Panc1 (cell line): Measurements from ENCODE around the gene DALRD3. TPM values are rescaled to one million over a fixed set of nuclear protein-coding genes. Genes with fewer than 3 reads are reported as not detected.

Experiments
- ATAC-seq: fragments of 200-7000 bp; cut with Tn5 transposase; 2 replicates; pipeline ENCODE4 v1.9.1; 2020; ENCODE audit warnings: mild to moderate bottlenecking, moderate library complexity
- BruUV-seq: library from RNA; stranded (reverse); fragments of 400-500 nt; replicated peaks from 2 replicates; lab custom pipeline; 2021; lab: Mats Ljungman, UMichigan
- CTCF ChIA-PET: fragments of 300-600 bp; sonication (Branson Sonifier 250); formaldehyde crosslinking; loops from one replicate; lab custom pipeline; 2022; ENCODE audit warnings: antibody characterized with exemption; lab: Charles Lee
- POLR2A ChIA-PET: fragments of 300-600 bp; sonication (Branson Sonifier 250); formaldehyde crosslinking; loops from one replicate; lab custom pipeline; 2022; ENCODE audit warnings: antibody characterized with exemption; lab: Charles Lee
- DNase-seq: peaks from one replicate; pipeline ENCODE4 v3.0.0-alpha.2; 2010; ENCODE audit warnings: low read depth, low spot score
- H3K27ac ChIP-seq: 2 replicates; pipeline ENCODE4 v1.5.1; 2011; ENCODE audit warnings: mild to moderate bottlenecking, low read length, inconsistent platforms
- H3K27me3 ChIP-seq: fragments of 200-500 bp; sonication (Bioruptor generic); 2 replicates; pipeline ENCODE4 v1.6.0; 2014; ENCODE audit warnings: low read length, inconsistent platforms; ENCODE audit not compliant: control insufficient read depth, insufficient read depth
- H3K36me3 ChIP-seq: fragments of 200-500 bp; sonication (Bioruptor generic); 2 replicates; pipeline ENCODE4 v1.5.1; 2014; ENCODE audit warnings: inconsistent platforms, mild to moderate bottlenecking, low read length, moderate library complexity; ENCODE audit not compliant: control insufficient read depth, insufficient read depth
- H3K4me1 ChIP-seq: 2 replicates; pipeline ENCODE4 v1.5.1; 2011; ENCODE audit warnings: inconsistent platforms, mild to moderate bottlenecking, low read length, moderate library complexity; ENCODE audit not compliant: control insufficient read depth, insufficient read depth
- H3K4me3 ChIP-seq, 2 experiments: 2 replicates each; pipeline ENCODE4 v1.5.1; 2011 to 2012; ENCODE audit warnings: low read depth in 2 of 2, low read length in 2 of 2, mild to moderate bottlenecking in 2 of 2, inconsistent platforms in 1 of 2, moderate library complexity in 1 of 2
- H3K9me3 ChIP-seq: fragments of 200-500 bp; sonication (Bioruptor generic); 2 replicates; pipeline ENCODE4 v1.5.1; 2014; ENCODE audit warnings: low read depth, mild to moderate bottlenecking, inconsistent platforms, low read length, moderate library complexity; ENCODE audit not compliant: control insufficient read depth, insufficient read depth
- POLR2AphosphoS5 ChIP-seq: IDR thresholded peaks from 2 replicates; pipeline ENCODE4 v1.6.1; 2012; ENCODE audit warnings: mild to moderate bottlenecking, low read depth, low read length, moderate library complexity
- SIN3A ChIP-seq: IDR thresholded peaks from 2 replicates; pipeline ENCODE4 v1.6.1; 2012; ENCODE audit warnings: low read depth, mild to moderate bottlenecking, low read length, moderate library complexity, borderline replicate concordance; ENCODE audit not compliant: insufficient read depth
- TCF7L2 ChIP-seq: IDR thresholded peaks from 2 replicates; pipeline ENCODE4 v1.6.1; 2011; ENCODE audit warnings: mild to moderate bottlenecking, low read depth, low read length, inconsistent platforms
- in situ Hi-C: cut with HindIII; loops from 2 replicates; pipeline ENCODE4 v1.10.0; 2016; ENCODE audit warnings: low sequenced_read_pairs, low pct_unique_long_range_greater_than_20kb
- intact Hi-C: fragments of 100-400 bp; cut with micrococcal nuclease; formaldehyde crosslinking; loops from one replicate; pipeline ENCODE4 v1.10.0; 2022; ENCODE audit not compliant: unreplicated experiment
- total RNA-seq: library from RNA; stranded (reverse); gene quantifications from one replicate; pipeline ENCODE4 v1.2.1, GENCODE V29; 2021; ENCODE audit not compliant: unreplicated experiment
- TF ChIP-seq, protein P1 (sequence below): fragments of 450-650 bp; IDR thresholded peaks from 2 replicates; pipeline ENCODE4 v1.5.1; 2017; ENCODE audit warnings: mild to moderate bottlenecking
- TF ChIP-seq, protein P2 (sequence below), 2 experiments: IDR thresholded peaks; 2 replicates each; pipeline ENCODE4 v1.6.1; 2011 to 2012; ENCODE audit warnings: low read depth in 2 of 2, control low read depth in 1 of 2, low read length in 1 of 2, mild to moderate bottlenecking in 1 of 2, moderate library complexity in 1 of 2; ENCODE audit not compliant: insufficient read depth in 1 of 2

Gene DALRD3
- total RNA-seq, 1 experiment from 2014 or later, result 22.5 TPM

DNA sequence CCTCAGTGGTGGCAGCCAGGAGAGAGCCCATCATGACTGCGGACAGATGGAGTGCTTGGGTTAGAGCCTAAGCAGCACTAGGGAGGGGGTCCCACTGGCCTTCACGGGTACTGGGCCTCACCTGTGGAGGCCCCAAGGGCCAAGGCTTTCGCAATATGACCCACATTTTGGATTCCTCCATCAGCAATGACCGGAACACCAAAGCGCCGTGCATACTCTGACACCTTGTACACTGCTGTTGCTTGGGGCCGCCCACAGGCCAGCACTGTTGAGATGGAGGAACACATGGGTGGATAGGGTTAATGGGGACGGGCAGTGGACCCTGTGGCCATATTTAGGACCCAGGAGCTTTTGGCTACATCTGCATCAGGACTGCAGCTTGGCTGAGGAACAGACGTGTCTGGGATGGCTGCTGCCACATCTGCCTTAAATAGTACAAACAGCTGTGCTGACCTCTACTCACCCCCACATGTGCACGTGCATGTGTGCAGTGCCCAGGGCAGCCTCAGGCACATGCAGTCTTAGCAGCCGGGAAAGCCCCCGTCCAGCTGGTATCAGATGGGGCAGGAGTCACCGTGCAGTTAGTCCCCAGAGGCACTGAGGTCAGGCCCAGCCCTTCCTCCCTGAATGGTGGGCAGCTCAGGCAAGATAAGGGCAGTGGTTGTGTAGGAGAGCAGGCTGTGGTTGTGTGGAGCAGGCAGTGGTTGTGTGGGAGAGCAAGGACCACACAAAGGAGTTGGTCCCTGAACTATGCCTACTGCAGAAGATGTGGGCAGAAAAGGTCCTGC is 6.8 kb upstream of the DALRD3 start:
- H3K27me3 ChIP-seq, result no peaks in the 10 kb centered on the region
- ATAC-seq (no peak), DNase-seq (no peak)
- no peaks in the 10 kb centered on the region for H3K9me3 ChIP-seq
- H3K36me3 ChIP-seq, result peaks cover 12% of the 10 kb centered on the region
- CTCF ChIA-PET, result no interaction called here
- intact Hi-C loops, result no loop called here
- POLR2A ChIA-PET, result interaction anchor here (0.5 kb wide), 1 partner anchor 11 kb away, joined by 7 read pairs; no protein-coding TSS in a partner anchor
- TF ChIP-seq TCF7L2, result no peak
- TF ChIP-seq SIN3A, result no peak
- TF ChIP-seq, protein P1, sequence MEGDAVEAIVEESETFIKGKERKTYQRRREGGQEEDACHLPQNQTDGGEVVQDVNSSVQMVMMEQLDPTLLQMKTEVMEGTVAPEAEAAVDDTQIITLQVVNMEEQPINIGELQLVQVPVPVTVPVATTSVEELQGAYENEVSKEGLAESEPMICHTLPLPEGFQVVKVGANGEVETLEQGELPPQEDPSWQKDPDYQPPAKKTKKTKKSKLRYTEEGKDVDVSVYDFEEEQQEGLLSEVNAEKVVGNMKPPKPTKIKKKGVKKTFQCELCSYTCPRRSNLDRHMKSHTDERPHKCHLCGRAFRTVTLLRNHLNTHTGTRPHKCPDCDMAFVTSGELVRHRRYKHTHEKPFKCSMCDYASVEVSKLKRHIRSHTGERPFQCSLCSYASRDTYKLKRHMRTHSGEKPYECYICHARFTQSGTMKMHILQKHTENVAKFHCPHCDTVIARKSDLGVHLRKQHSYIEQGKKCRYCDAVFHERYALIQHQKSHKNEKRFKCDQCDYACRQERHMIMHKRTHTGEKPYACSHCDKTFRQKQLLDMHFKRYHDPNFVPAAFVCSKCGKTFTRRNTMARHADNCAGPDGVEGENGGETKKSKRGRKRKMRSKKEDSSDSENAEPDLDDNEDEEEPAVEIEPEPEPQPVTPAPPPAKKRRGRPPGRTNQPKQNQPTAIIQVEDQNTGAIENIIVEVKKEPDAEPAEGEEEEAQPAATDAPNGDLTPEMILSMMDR, result no peak
- TF ChIP-seq, protein P2, sequence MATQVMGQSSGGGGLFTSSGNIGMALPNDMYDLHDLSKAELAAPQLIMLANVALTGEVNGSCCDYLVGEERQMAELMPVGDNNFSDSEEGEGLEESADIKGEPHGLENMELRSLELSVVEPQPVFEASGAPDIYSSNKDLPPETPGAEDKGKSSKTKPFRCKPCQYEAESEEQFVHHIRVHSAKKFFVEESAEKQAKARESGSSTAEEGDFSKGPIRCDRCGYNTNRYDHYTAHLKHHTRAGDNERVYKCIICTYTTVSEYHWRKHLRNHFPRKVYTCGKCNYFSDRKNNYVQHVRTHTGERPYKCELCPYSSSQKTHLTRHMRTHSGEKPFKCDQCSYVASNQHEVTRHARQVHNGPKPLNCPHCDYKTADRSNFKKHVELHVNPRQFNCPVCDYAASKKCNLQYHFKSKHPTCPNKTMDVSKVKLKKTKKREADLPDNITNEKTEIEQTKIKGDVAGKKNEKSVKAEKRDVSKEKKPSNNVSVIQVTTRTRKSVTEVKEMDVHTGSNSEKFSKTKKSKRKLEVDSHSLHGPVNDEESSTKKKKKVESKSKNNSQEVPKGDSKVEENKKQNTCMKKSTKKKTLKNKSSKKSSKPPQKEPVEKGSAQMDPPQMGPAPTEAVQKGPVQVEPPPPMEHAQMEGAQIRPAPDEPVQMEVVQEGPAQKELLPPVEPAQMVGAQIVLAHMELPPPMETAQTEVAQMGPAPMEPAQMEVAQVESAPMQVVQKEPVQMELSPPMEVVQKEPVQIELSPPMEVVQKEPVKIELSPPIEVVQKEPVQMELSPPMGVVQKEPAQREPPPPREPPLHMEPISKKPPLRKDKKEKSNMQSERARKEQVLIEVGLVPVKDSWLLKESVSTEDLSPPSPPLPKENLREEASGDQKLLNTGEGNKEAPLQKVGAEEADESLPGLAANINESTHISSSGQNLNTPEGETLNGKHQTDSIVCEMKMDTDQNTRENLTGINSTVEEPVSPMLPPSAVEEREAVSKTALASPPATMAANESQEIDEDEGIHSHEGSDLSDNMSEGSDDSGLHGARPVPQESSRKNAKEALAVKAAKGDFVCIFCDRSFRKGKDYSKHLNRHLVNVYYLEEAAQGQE (IDR thresholded peaks at IDR 0.05; ENCODE audit: insufficient read depth in 1 of 2, low read depth in 2 of 2, low read length in 1 of 2), result no peak
- no peak; the same call in 1 of the 2 replicates for TF ChIP-seq POLR2AphosphoS5
- H3K4me3 ChIP-seq, result no peak overlapping the region
- no TSS peak for BruUV-seq
- H3K4me1 ChIP-seq, result peaks cover 34% of the 10 kb centered on the region
- in situ Hi-C loops, result no loop called here
- H3K27ac ChIP-seq, result no peak overlapping the region

DNA sequence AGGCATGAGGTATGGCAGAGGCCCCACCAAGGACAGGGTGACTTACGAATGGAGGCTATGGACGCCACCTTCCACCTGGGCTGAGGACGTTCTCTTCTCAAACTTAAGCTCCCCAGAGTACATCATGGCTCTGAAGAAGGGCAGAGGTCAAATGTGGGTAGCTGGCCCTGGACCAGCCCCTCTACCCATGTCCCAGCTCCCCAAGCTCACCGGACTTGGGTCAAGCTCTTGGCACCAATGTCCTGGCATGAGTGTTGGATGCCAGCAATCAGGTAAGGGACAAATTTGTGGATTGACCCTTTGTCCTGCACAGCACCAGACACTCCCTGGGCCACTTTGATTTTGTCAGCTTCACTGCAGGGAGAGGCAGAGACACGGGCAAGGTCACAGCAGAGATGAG is 6.1 kb upstream of the DALRD3 start:
- H3K36me3 ChIP-seq, result peaks cover 12% of the 10 kb centered on the region
- POLR2A ChIA-PET, result no interaction called here
- ATAC-seq (no peak), DNase-seq (no peak)
- peaks cover 34% of the 10 kb centered on the region for H3K4me1 ChIP-seq
- no TSS peak for BruUV-seq
- intact Hi-C loops, result no loop called here
- TF ChIP-seq TCF7L2, result no peak
- TF ChIP-seq, protein P2 (IDR thresholded peaks at IDR 0.05; ENCODE audit: insufficient read depth in 1 of 2, low read depth in 2 of 2, low read length in 1 of 2), result no peak
- TF ChIP-seq, protein P1, result no peak
- no peak for TF ChIP-seq SIN3A
- TF ChIP-seq POLR2AphosphoS5, result no peak
- H3K27me3 ChIP-seq, result no peaks in the 10 kb centered on the region
- no peak overlapping the region for H3K4me3 ChIP-seq
- no peaks in the 10 kb centered on the region for H3K9me3 ChIP-seq
- in situ Hi-C loops, result no loop called here
- CTCF ChIA-PET, result no interaction called here
- H3K27ac ChIP-seq, result no peak overlapping the region
